Epithelial cell of umbilical artery (primary cell): ENCODE data around the gene TMPRSS11F. TPM values are rescaled to one million over a fixed set of nuclear protein-coding genes. Genes with fewer than 3 reads are reported as not detected.

ENCODE experiments used
- total RNA-seq: library from RNA; depleted of rRNA; stranded (reverse); fragments of >200 nt; gene quantifications from 2 replicates; pipeline ENCODE4 v1.2.3, GENCODE V29; 2014

Gene TMPRSS11F
- not detected in 2 replicates for total RNA-seq

DNA sequence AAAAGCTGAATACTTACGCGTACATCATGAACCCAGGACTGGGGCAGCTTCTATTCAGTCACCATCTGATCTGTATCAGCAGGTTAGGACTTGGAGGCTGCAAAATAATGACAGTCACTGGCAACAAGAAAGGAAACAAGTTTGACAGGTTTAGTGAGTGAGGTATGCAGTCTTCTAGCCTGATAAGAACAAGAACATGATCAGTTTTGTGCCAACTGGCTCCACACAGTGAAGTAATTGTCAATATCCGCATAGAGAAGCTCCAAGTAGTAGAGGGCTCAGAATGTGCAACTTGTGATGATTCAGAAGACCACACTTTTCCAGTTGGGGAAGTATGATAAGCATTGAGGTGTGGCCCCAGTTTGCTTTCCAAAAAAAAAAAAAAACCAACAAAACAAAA, at the start of gene TMPRSS11F:
TMPRSS11F (minus strand) TSS at position 77 of the 400 bp plus-strand sequence; CDS start at position 28, 49 bp downstream.

Other genes with a start within 250 kb of the TMPRSS11F start
- not detected in 2 replicates for gene TMPRSS11D, start 245.9 kb downstream of the TMPRSS11F start, total RNA-seq
- gene TMPRSS11A, start 166.4 kb downstream of the TMPRSS11F start, total RNA-seq: not detected in 2 replicates
- not detected in 2 replicates for gene TMPRSS11B, start 115.8 kb upstream of the TMPRSS11F start, total RNA-seq
- gene YTHDC1, start 220.2 kb upstream of the TMPRSS11F start, total RNA-seq: 32.5 and 36.9 TPM in 2 replicates